Medulla oblongata (tissue), 1 donor: Measurements from ENCODE around the gene PTPA.
"Not testable (repeated sequence)": the region's sequence is repeated elsewhere in the genome, so short reads cannot be mapped to it uniquely, and the experiment has no call there.

Source experiments
- DNase-seq: peaks from one replicate; pipeline ENCODE4 v3.0.0-alpha.2; 2015; ENCODE audit errors: extremely low spot score

PTPA gene

DNA sequence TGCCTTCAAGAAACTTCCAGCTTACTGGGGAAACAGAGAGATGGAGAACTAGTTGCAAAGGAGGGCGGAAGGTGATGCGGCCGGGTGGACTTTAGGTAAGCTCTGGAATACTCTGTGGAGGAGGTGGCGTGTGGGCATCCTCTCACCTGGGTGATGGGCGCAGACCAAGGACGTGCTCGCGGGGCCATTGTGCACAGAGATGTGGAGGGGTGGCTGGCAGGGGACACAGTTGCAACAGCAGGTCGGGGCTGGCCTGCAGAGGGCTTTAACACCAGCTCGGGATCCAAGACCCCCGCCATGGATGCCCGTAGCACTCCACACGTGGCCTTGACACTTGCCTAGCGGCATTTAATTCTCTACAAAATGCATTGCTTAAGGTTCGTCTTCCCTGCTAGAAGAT lies 40.3 kb downstream of the PTPA start:
- DNase-seq = no peak

DNA sequence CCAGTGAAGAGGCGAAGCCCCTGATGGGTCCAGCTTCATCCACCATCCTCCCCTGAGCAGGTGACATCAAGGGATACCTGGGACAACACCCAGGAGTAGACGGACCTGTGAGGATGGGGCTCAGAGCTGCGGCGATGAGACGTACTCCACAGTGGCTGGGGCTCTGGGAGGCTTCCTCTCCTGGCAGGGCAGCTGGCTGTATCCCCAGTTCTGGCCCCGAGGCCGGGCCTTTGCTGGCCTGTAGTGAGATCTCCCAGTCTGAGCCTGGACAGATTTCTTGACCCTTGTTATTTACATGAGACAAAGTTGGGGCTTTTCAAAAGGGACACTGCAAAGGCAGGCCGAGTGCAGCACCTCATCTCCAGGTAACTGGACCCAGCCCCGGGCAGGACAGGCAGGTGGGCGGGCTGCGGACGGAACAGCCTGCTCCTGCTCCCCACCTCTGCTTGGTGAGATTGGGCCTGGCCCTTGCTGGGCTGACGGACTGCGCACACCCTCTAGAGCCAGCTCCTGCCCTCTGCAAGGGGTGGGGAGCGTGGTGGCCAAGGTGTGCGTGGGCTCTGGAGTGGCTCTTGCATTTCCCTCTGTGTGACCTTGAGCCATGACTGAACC lies 43.8 kb downstream of the PTPA start:
- no peak for DNase-seq

DNA sequence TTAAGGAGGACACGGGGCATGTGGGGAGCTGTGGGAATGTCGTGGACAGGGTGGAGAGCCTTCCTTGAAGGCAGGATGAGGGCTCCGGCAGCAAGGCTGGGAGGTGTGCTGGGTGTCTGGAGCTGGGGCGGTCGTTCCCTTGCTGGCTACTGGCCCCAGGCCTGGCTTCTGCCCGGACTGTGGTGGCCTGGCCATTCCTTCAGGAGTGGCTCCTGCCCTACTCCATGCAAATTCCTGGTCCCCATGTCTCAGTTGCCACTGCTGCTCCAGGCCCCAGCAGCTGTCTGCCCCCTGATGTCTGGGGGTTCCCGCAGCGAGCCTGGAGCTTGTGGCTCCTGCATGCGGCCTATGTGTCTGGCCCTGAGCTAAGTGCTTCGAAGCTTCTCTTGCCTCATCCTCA lies 44.9 kb downstream of the PTPA start:
- DNase-seq = no peak

DNA sequence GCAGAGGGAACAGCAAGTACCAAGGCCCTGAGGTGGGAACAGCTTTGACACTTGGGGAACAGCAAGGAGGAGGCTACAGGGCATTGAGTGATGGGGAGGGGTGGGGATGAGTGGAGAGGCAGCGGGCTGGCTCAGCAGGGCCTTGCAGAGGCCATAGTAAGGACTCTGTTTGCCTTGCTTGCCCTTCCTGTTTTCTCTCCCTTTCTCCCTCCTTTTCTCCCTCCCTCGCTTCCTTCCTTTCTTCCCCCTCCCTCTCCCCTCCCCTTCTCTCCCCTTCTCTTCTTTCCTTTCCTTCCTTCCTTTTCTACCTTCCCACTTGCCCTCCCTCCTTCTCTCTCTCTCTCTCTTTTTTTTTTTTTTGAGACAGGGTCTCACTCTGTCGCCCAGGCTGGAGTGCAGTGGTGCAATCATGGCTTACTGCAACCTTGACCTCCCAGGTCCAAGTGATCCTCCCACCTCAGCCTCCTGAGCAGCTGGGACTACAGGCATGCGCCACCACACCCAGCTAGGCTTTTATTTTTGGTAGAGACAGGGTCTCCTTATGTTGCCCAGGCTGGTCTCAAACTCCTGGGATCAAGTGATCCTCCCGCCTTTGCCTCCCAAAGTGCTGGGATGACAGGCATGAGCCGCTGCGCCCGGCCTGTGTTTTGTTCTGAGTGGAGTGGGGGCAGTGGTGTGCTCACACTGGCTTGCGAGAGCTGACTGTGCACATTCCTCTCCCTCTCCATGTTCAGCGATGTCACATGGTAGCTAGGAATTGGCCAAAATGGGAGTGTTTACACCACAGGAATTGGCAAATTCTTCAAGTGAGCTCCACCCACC lies 49.7 kb downstream of the PTPA start:
- DNase-seq = no peak

DNA sequence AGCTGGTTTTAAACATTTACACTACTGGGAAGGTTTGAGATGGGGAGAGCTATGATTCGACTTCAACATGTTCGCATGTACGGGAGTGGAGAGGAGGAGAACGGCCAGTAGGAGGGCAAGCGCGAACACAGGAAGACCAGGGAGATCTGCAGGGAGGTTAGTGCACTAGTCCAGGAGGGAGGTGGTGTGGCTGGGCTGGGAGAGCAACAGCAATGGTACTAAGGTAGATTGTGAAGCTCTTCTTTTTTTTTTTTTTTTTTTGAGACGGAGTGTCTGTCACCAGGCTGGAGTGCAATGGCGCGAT lies 50.3 kb downstream of the PTPA start:
- DNase-seq = no peak

DNA sequence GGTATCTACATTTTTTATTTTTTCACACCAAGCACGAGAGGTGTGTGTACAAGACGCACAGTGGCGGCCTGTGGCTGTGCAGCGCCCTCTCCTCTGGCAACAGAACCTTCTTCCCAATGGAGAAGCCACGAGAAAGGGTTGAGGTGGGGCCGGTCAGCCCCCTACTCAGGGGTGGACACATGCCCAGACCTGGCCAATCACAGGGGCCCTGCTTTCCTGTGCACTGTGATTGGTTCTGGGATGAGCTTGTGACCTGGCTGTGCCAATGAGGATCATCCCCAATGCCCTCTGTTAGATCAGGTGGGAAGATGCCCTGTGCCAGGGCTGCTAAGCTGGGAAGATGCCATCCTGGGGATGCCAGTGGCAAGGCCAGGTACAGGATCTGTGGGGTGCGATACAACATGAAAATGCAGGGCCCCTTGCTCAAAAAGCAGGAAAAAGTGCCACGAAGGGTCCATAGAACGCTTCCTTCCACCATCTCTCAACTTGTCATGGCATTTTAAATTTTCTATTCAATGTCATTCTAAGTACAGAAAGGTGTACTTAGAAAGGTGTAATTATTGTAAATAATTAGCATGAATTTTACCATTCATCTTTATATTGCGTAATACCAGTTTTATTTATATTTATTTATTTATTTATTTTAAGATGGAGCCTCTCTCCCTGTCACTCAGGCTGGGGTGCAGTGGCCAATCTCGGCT lies 51.4 kb downstream of the PTPA start:
- DNase-seq = no peak

DNA sequence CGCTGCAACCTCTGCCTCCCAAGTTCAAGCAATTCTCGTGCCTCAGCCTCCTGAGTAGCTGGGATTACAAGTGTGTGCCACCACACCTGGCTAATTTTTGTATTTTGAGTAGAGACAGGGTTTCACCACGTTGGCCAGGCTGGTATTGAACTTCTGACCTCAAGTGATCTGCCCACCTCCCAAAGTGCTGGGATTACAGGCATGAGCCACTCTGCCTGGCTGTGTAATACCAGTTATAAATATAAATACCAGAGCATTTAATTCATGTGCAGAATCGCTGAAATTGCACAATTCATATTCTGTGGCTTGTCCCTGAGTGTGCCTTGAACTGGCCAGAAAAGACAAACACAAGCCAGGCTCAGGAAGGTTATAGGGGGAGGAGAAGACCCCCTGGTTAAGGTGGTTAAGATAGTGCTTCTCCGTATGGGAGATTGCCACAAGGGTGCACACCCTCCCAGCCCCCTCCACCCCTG lies 52.0 kb downstream of the PTPA start:
- DNase-seq = not testable (repeated sequence)

DNA sequence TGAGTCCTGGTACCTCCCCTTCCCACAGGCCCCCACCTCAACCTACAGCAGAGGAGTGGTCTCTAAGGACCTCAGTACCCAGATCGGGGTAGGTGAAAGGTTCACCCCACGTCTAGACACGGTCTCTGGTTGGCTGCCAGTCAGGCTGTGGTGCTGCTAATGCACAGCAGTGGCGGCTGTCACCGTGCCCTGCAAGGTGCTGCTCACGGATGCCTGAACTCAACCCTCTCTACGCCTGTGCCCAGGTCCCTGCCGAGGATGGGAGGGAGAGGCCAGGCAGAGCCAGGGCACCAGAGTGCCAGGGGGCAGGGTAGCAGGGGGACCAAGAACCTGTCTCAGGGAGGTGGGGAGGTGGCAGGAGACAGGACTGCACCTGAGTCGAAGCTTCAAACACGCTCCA lies 52.5 kb downstream of the PTPA start:
- DNase-seq = no peak

DNA sequence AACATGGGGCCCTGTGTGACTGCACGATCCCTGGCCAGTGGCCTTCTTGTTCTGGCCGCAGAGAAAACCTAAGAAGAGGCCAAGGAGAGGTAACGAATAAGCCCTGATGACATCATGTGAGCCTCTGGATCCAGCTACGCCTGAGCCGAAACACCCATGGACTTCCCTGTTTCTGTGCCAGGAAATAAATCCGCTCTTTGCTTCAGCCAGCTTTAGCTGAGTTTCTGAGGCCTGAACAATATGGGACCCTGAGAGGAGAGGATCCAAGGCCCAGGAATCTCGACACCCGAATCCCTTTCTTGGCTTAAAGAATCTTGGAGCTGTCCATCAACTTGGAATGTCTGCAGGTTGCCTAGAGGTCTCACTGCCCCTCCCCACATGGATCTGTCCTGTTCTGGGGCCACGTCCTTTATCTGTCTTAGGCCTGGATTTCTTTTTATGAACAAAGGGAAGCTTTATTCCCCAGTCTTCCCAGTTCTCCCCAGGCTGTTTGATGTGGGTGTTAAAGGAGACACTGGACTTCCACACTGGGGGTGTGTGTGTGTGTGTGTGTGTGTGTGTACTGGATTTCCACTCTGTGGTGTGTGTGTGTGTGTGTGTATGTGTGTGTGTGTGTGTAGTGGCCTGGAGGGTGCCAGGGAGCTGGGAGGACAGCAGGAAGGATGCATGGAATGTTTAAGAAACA lies 53.2 kb downstream of the PTPA start:
- DNase-seq = peak; percentile 63

DNA sequence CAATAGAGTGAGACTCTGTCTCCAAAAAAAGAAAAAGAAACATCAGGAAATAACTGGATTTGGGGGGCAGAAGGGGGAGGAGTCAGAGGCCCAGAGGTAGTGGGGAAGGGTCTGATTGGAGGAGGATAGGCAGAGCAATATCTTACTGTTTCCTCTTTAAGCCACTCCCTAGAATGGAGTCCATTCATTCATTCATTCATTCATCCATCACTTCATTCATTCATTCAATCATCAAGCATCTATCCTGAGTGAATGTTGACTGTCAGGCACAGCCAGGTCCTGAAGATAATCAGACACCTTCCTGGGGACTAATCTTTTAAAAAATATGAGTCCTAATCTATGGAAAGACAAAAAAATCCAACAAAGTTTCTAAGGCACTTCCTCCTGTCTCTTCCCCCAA lies 54.0 kb downstream of the PTPA start:
- no peak for DNase-seq

DNA sequence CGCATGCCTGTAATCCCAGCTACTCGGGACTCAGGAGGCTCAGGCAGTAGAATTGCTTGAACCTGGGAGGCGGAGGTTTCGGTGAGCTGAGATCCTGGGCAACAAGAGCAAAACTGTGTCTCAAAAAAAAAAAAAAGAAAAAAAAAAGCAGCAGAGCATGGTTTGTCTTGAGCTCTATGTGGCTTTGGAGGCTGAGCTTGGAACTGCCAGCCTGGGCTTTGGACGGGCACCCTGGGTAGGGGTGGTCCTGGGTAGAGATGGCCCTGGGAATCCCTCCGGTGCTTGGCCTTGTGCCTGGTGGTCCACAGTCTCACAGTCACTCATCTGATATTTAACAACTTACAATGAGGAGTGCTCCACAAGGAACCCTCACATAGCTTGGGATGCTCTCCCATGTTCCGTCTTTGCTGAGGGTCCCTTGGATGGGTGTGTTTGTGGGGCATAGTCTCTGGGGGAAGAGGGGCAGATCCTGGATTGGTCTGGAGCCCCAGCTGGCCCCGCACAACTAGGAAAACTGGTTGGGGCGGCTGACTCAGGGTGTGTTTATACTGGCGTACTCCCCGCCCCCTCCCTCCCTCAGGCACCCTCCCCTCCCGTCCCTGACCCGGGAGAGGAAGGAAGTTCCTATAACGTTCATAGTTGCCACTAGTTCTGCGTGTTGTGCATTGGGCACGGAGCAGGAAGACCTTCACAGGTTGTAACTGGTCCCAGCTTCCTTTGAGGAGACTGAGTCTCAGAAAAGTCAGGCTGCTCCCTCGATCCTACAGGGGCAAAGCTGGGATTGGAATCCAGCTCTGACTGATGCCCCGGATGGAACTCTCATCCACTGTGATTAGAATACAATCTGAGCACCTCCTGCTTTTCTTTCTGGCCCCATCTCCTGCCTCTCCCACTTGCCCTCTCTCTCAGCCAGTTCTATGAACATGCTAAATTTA lies 55.7 kb downstream of the PTPA start:
- peak; percentile 55 for DNase-seq

DNA sequence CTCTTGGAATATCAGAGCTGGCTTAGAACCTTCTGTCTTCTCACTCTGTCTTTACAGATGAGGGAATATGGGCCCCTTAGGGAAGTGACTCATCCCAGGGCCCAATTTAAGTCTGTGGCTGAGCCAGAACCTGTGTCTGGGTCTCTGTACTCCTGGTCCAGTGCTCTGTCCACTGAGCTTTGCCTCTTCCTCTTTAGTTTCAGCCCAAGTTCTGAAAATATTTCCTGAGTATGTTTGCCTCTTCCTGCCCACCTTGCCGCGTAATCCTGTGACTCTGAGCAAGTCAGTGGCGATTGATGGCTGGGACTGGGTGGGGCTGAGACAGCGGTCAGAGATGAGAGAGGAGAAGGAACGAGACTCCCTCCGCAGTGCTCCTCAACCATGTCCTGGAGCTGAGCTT lies 59.0 kb downstream of the PTPA start:
- no peak for DNase-seq

DNA sequence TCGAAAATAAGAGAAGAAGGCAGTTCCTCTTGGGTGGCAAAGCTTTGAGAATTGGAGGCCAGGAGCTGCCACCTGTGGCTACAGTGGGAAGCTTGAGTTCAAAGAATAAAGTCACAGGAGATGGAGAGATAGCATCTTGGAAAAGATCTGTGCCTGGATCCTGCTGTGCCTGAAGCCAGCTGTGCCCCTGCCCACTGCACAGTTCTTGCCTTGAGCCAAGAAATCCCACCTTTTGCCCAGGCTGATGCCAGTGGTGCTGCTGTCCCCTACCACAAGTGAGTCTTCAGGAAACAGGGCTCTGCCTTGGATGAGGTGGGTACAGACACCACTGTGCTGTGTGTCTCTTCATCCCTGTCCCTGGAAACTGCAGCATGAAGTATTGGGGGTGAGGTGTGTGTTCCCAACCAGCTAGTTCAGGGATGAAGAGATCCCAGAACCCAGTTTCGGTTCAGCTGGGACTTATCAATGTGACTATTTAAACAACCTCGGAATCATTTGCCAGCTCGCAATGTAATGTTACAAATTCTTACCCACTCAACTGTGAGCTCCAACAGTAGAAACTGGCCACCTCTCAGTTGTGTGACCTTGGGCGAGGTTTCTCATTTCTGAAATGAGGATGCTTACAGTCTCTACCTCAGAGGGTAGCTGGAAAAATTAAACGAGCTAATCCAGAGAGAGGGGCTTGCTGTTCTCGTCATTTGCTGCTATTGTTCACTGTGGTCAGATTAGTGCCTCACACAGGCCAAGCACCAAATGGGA lies 61.0 kb downstream of the PTPA start:
- no peak for DNase-seq

DNA sequence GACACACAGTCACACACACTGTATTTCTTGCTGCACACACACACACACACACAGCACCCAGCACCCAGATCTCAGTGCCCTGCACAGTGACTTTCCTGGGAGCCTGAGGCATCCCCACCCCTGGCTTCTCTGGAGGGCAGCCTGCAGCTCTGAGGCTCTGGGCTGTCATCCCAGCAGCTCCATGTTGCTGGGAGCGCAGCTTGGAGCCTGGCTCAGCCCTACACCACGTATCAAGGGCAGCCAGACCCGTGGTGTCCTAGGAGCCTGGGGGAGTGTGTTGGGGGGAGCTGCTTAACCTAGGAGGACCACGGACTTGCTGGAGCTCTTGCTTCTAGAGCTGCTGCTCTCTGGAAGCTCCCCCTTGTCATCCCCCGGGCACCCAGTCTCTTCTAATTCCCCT lies 61.6 kb downstream of the PTPA start:
- peak; percentile 82 for DNase-seq

DNA sequence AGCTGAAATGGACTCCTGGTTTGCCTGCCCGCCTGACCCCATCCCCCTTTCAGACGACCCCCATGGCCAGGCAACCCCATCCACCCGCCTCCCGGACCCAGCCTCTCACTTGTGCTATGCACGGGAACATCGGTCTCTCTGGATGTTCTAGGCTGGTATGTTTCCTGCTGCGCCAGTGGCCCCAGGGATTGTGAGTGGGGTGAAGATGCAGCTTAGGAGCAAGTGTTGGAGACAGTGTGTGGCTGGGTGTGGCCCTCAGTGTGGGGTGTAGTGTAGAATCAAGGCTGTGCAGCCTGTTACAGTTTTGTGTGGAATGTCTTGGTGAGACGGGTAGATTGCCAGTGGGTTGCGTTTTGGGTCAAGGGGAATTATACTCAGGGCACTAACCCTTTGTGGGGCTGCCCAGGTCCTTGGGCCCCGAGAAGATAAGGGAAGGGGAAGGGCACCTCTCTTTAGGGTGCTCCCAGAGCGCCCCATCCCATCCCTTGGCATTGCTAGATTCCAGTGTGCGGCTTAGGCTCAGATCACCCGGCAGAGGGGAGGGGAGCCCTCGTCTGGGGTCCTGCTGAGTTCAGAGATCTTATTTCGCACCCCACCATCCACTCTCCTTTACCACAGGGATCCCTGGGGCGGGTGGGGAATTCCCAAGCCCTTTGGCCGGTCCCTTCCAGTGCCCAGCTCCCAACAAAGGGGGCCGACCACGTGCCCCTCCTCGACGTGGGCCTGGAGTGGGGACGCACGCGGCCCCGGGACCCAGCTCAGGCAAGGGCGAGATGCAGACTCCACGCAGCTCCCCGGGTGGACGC lies 62.3 kb downstream of the PTPA start:
- peak; percentile 15 for DNase-seq

DNA sequence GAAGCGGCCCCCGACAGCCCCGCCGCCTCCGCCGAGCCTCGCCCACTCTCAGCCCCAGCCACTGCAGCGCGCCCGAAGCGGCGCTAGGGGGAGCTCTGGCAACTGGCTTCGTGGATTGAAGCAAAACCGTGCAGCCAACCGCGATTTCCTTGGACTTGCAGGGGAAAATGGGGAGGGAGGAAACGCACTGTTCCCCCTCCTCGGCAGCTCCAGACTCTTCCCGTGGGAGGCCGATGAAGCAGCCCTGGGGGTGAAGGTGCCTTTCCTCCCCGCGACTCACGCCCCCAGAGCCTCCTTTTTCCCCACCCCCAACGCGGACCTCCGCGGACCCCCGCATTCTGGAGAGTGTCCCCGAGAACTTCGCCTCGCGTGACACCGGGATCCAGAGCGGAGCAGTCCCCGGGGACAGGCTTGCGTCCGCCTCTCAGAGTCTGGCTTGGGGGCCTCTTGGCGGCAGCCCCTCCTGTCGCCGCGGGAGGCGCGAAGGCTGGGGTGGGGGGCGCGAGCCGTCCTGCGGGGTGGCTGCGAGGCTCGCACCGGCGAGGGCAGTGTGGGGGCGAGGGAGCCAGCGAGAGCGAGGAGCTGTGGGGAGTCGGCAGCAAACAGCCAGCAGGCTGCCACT lies 63.0 kb downstream of the PTPA start:
- peak; percentile 92 for DNase-seq

DNA sequence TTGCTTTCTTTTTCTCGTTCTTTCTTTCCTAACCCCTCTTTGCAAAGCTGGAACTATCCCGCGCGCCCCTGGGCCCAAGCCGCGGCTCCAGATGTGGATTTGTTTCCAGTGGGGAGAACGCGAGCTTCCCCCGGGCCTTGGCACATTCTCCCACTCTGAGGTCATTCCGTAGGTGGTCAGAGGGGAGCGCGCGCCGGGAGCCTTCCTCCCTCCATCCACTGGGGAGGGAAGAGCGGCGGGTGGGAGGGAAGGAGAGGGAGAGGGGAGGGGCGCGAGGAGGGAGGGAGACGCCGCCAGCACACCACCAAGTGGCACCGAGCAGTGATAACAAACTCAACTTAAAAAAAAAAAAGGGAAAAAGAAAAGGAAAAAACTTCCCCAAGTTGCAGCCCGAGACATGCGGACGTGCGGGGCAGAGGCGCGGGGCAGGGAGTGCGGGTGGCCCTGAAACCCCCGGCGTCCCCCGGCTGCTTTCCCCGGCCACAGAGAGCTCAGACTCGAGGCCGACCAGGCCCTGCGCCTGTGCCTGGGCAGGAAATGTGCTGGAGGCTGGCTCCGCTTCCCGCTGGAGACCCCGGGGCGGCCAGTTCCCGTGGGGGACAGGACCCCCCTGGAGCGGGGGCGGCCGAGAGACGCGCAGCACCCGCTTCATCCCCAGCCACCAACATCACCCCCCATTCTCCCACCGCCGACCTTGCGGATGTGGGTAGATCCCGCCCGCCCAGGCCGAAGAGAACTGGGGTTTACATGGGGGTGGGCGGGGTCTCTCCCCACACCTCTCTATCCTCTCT lies 63.7 kb downstream of the PTPA start:
- peak; percentile 82 for DNase-seq

DNA sequence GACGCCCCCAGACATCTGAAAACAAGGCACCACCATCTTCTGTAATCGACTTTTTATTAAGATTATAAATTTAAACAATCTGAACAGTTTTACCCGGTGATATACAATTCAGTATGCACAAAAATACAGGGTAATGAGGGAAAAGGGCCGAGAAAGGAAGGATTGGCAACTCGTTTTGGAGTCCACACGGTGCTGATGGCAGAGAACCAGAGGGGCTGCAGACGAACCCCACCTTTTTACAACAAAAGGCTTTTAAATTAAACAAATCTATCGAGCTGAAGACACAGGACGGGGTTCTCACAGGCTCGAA lies 64.3 kb downstream of the PTPA start:
- DNase-seq = no peak
